B cell (primary cell): ENCODE measurements around the gene EGLN1.

ENCODE experiments used
- EZH2 ChIP-seq: IDR thresholded peaks from 2 replicates; pipeline ENCODE4 v1.6.1; 2012; ENCODE audit warnings: borderline replicate concordance, low read depth, mild to moderate bottlenecking, moderate library complexity, low read length; ENCODE audit not compliant: insufficient read depth, poor library complexity, severe bottlenecking
- TF ChIP-seq, protein P1 (sequence below): fragments of 200-600 bp; IDR thresholded peaks from one replicate; pipeline ENCODE4 v1.8.0; 2022; ENCODE audit warnings: antibody characterized with exemption, mild to moderate bottlenecking

DNA sequence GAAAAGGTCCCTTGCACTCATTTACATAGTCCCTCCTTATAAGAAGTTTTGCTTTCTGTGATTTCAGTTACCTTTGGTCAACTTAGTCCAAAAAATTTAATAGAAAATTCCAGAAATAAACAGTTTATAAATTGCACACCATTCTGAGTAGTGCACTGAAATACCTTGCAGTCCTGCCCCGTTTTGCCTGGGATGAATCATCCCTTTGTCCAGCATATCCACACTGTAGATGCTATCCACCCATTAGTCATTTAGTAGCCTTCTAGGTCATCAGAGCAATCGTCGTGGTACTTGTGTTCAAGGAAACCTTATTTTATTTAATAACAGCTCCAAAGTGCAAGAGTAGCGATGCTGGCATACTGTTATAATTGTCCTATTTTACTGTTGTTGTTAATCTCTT, 46.0 kb downstream of the EGLN1 start:
- TF ChIP-seq EZH2 = no peak
- TF ChIP-seq, protein P1, sequence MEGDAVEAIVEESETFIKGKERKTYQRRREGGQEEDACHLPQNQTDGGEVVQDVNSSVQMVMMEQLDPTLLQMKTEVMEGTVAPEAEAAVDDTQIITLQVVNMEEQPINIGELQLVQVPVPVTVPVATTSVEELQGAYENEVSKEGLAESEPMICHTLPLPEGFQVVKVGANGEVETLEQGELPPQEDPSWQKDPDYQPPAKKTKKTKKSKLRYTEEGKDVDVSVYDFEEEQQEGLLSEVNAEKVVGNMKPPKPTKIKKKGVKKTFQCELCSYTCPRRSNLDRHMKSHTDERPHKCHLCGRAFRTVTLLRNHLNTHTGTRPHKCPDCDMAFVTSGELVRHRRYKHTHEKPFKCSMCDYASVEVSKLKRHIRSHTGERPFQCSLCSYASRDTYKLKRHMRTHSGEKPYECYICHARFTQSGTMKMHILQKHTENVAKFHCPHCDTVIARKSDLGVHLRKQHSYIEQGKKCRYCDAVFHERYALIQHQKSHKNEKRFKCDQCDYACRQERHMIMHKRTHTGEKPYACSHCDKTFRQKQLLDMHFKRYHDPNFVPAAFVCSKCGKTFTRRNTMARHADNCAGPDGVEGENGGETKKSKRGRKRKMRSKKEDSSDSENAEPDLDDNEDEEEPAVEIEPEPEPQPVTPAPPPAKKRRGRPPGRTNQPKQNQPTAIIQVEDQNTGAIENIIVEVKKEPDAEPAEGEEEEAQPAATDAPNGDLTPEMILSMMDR = no peak
